ENCODE results near the gene RNASE13. TPM values are rescaled to one million over a fixed set of nuclear protein-coding genes. Genes with fewer than 3 reads are reported as not detected.

RNASE13 gene
- total RNA-seq, 1 experiment from 2014 or later: 0.15 TPM

- TF ChIP-seq REST (IDR thresholded peaks at IDR 0.05; ENCODE audit: low read depth): no peak
- no peak for TF ChIP-seq FOSL1 (IDR thresholded peaks at IDR 0.05; ENCODE audit: low read depth)
- TF ChIP-seq TCF7L2 (IDR thresholded peaks at IDR 0.05; ENCODE audit: borderline replicate concordance, extremely low read depth, insufficient read depth, insufficient read length): no peak
- no peak for TF ChIP-seq JUND (IDR thresholded peaks at IDR 0.05)
- TF ChIP-seq RAD21 (IDR thresholded peaks at IDR 0.05; ENCODE audit: low read depth): no peak
- TF ChIP-seq POLR2A (IDR thresholded peaks at IDR 0.05; ENCODE audit: borderline replicate concordance, extremely low read depth, insufficient read depth, insufficient read length): no peak
- TF ChIP-seq SRF (IDR thresholded peaks at IDR 0.05; ENCODE audit: low read depth): no peak
- TF ChIP-seq ZFX (IDR thresholded peaks at IDR 0.05): no peak
Observed at GRCh38 chr14:21032326-21033132, 2.1 kb downstream of the RNASE13 start.

More at GRCh38 chr14:21032326-21033132, 2.1 kb downstream of the RNASE13 start:
- ChIA-PET POLR2A (no interaction called here), RAD21 (ENCODE audit: low non-redundant PET in 1 of 2, low total read pairs in 2 of 2, uncharacterized antibody in 2 of 2, unreplicated experiment in 2 of 2) (no interaction called here), CTCF (interaction anchor here (1.0 to 5.2 kb wide), 3 partner anchors 18 to 61 kb away, joined by 3 to 25 read pairs (median 9); no protein-coding TSS in a partner anchor)
- no TSS peak for BruUV-seq (replicated peaks)
- no peak overlapping the region for H3K27ac ChIP-seq (ENCODE audit: low read depth, low read length)
- intact Hi-C loops (cut with micrococcal nuclease): no loop called here
- no peaks in the 10 kb centered on the region for H3K79me2 ChIP-seq (ENCODE audit: insufficient read depth, low read length)
- H2AFZ ChIP-seq (ENCODE audit: low read depth, low read length, poor library complexity, severe bottlenecking): no peak overlapping the region
- H3K4me3 ChIP-seq (replicated peaks in 1 of 2; ENCODE audit: low read depth in 1 of 2, low read length in 2 of 2): no peak overlapping the region
- H3K9me2 ChIP-seq (ENCODE audit: insufficient read depth): no peaks in the 10 kb centered on the region
- H3K9me3 ChIP-seq (ENCODE audit: control insufficient read depth in 1 of 2, insufficient read depth in 1 of 2, low read depth in 1 of 2, low read length in 2 of 2): no peaks in the 10 kb centered on the region
- H3K4me1 ChIP-seq (ENCODE audit: control insufficient read depth in 1 of 2, insufficient read depth in 2 of 2, low read length in 2 of 2): peaks cover 0 to 7% of the 10 kb centered on the region in 2 experiments; a peak in 1 of 4 replicates
- no peak for ATAC-seq
- no peaks in the 10 kb centered on the region for H3K36me3 ChIP-seq (ENCODE audit: control insufficient read depth in 1 of 2, insufficient read depth in 2 of 2, low read length in 2 of 2)
- H3K4me2 ChIP-seq (ENCODE audit: low read length): no peak overlapping the region
- DNase-seq (ENCODE audit: low read depth, low spot score): no peak
- no peak overlapping the region for H3K9ac ChIP-seq (ENCODE audit: low read length)
- H3K27me3 ChIP-seq (ENCODE audit: insufficient read depth, low read length): no peaks in the 10 kb centered on the region; the same call in 1 of the 2 replicates
- H4K20me1 ChIP-seq (ENCODE audit: insufficient read depth): no peaks in the 10 kb centered on the region
